ENCODE measurements around the gene OPTC. TPM values are rescaled to one million over a fixed set of nuclear protein-coding genes. Genes with fewer than 3 reads are reported as not detected.

OPTC gene
- total and polyA plus RNA-seq, 9 of the 15 experiments (the other 6 are each of a cell fraction or from before 2014, with no cell fraction given), result not detected

DNA sequence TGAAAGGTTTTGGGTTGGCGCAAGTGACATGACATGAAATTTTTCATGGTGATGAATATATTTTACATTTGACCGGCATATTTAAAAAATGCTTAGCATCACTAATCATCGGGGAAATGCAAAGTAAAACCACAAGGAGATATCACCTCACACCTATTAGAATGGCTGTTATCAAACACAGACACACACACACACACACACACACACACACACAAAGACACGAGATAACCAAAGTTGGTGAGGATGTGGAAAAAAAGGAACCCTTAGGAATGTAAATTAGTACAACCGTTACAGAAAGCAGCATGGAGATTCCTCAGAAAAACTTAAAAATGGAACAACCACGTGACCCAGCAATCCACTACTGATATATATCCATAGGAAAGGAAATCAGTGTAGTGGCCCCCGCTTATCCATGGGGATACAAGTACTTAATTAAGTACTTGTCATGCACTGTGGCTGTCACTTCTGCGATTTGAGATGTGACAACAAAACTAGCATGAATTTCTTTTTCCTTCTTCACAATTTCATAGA lies 34.2 kb upstream of the OPTC start:
- 3% methylated on average over 8 of the region's 8 CpGs for WGBS (ENCODE audit: insufficient coverage, low coverage, missing lambda C conversion rate)
- DNase-seq (ENCODE audit: extremely low read depth in 1 of 4, low spot score in 3 of 4) (no peak), FAIRE-seq (no peak), ATAC-seq (no peak)
- Histone ChIP-seq H3K27me3 (ENCODE audit: control insufficient read depth in 2 of 2, insufficient read depth in 2 of 2, low read length in 2 of 2) (peaks cover 27 to 32% of the 10 kb centered on the region in 2 experiments), H3K36me3 (ENCODE audit: control insufficient read depth, insufficient read depth, low read length) (no peaks in the 10 kb centered on the region), H3K79me2 (ENCODE audit: control insufficient read depth, insufficient read depth, low read length) (no peaks in the 10 kb centered on the region), H3K9ac (ENCODE audit: insufficient read depth in 1 of 2, low read depth in 2 of 2, low read length in 2 of 2) (no peak overlapping the region), H3K9me3 (replicated peaks; ENCODE audit: control insufficient read depth, insufficient read depth, low read depth, low read length) (no peaks in the 10 kb centered on the region), H4K20me1 (replicated peaks; ENCODE audit: control insufficient read depth, insufficient read depth, low read length) (0 out of 2 replicates have a peak, but pooled peaks cover 6% of the 10 kb centered on the region), H3K4me1 (replicated peaks in 1 of 2; ENCODE audit: control insufficient read depth in 2 of 2, insufficient read depth in 2 of 2, low read length in 2 of 2) (no peaks in the 10 kb centered on the region), H3K4me2 (ENCODE audit: insufficient read depth, low read length) (no peak overlapping the region), H3K9me1 (ENCODE audit: control insufficient read depth, insufficient read depth, low read length) (no peaks in the 10 kb centered on the region), H3K4me3 (no peak overlapping the region), H3K27ac (ENCODE audit: extremely low read depth, low read depth, low read length) (no peak overlapping the region), H2AFZ (ENCODE audit: low read depth, low read length) (no peak overlapping the region)
- no TSS peak for BruUV-seq (replicated peaks)
- POLR2A ChIA-PET, result interaction anchor here (1.0 kb wide), 1 partner anchor 12 kb away, joined by 3 read pairs; no protein-coding TSS in a partner anchor
- CTCF ChIA-PET (ENCODE audit: low intra/inter-chr PET ratio), result interaction anchor here (0.6 kb wide), 1 partner anchor 129 kb away, joined by 3 read pairs; no protein-coding TSS in a partner anchor
- in situ Hi-C loops (cut with MboI) (no loop called here), intact Hi-C loops (cut with micrococcal nuclease) (no loop called here)
- TF ChIP-seq ZNF239 (CRISPR knock-in tag; IDR thresholded peaks at IDR 0.05) (no peak), ZNF609 (CRISPR knock-in tag; IDR thresholded peaks at IDR 0.05; ENCODE audit: borderline replicate concordance) (no peak), ZNF518B (CRISPR knock-in tag; IDR thresholded peaks at IDR 0.05) (no peak), PHF20 (IDR thresholded peaks at IDR 0.05; ENCODE audit: partially characterized antibody) (no peak), CBFA2T2 (conservative IDR thresholded peaks at IDR 0.05) (0 out of 2 replicates have a peak, but pooled peaks have one; percentile 27), TEAD4 (IDR thresholded peaks at IDR 0.05; ENCODE audit: low read length) (no peak), TEAD4 (CRISPR knock-in tag; IDR thresholded peaks at IDR 0.05; ENCODE audit: borderline replicate concordance) (no peak), RAD51 (IDR thresholded peaks at IDR 0.05; ENCODE audit: borderline replicate concordance, low read depth) (peak; percentile 57; the same call in 1 of the 2 replicates), TCF7L2 (IDR thresholded peaks at IDR 0.05; ENCODE audit: low read depth, low read length) (no peak), U2AF1 (optimal IDR thresholded peaks at IDR 0.05; ENCODE audit: low read depth, low read length) (no peak)
- TF ChIP-seq, protein P1, sequence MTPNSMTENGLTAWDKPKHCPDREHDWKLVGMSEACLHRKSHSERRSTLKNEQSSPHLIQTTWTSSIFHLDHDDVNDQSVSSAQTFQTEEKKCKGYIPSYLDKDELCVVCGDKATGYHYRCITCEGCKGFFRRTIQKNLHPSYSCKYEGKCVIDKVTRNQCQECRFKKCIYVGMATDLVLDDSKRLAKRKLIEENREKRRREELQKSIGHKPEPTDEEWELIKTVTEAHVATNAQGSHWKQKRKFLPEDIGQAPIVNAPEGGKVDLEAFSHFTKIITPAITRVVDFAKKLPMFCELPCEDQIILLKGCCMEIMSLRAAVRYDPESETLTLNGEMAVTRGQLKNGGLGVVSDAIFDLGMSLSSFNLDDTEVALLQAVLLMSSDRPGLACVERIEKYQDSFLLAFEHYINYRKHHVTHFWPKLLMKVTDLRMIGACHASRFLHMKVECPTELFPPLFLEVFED (CRISPR knock-in tag; conservative IDR thresholded peaks at IDR 0.05), result peak; percentile 72; the same call in 1 of the 2 replicates

All from K562 (cell line).